Testis (tissue), 3 donors: Measurements from ENCODE around the gene BTF3L4. TPM values are rescaled to one million over a fixed set of nuclear protein-coding genes. Genes with fewer than 3 reads are reported as not detected.

ENCODE experiments used
- DNase-seq: peaks from one replicate; pipeline ENCODE4 v3.0.0-alpha.2; 2019
- H3K27ac ChIP-seq, 2 donors: fragments of 200-600 bp; sonication (generic); one replicate each; pipeline ENCODE4 v1.5.1; 2019
- H3K27me3 ChIP-seq: fragments of 200-600 bp; sonication (generic); one replicate; pipeline ENCODE4 v1.5.1; 2019
- H3K36me3 ChIP-seq: fragments of 200-600 bp; sonication (generic); one replicate; pipeline ENCODE4 v1.5.1; 2017; ENCODE audit warnings: low read depth; ENCODE audit errors: missing control alignments
- H3K4me1 ChIP-seq: fragments of 200-600 bp; sonication (generic); one replicate; pipeline ENCODE4 v1.5.1; 2019
- H3K4me3 ChIP-seq, 2 donors: fragments of 200-600 bp; sonication (generic); one replicate each; pipeline ENCODE4 v1.5.1; 2017 to 2019
- H3K9me3 ChIP-seq: fragments of 200-600 bp; sonication (generic); one replicate; pipeline ENCODE4 v1.5.1; 2017
- CTCF ChIP-seq, 3 experiments: fragments of 450-650 bp in 2 of 3; fragments of 200-600 bp in 1 of 3; sonication (generic) in 1 of 3; IDR thresholded peaks; one replicate each; pipeline ENCODE4 v1.5.1; 2016 to 2019; ENCODE audit warnings: antibody characterized with exemption in 3 of 3, mild to moderate bottlenecking in 2 of 3, moderate library complexity in 1 of 3
- POLR2A ChIP-seq: fragments of 450-650 bp; IDR thresholded peaks from one replicate; pipeline ENCODE4 v1.6.1; 2017; ENCODE audit warnings: antibody characterized with exemption, mild to moderate bottlenecking, moderate library complexity
- WGBS, 2 donors: methylation state at CpG; one replicate each; pipeline ENCODE4 v1.1.5; 2018; 5-methylcytosine and 5-hydroxymethylcytosine counted together
- intact Hi-C: fragments of 100-400 bp; cut with DNase I; formaldehyde crosslinking; loops from one replicate; pipeline ENCODE4 v1.15.1; 2023; ENCODE audit warnings: low total_unique reads
- polyA plus RNA-seq: library from polyadenylated mRNA; stranded (reverse); fragments of 350-450 nt; fragmentation: Illumina TruSeq; extraction: RNeasy Lipid Tissue Mini Kit (QIAGEN cat#74804); gene quantifications from one replicate; pipeline ENCODE4 v1.2.3, GENCODE V29; 2014; ENCODE audit warnings: low read depth, low replicate concordance; ENCODE audit not compliant: insufficient read depth
- total RNA-seq, 2 donors: library from RNA; depleted of rRNA; stranded (reverse); fragments of >200 nt; gene quantifications; one replicate each; pipeline ENCODE4 v1.2.3, GENCODE V29; 2016

The BTF3L4 gene
- total and polyA plus RNA-seq, 3 donors from 2014 or later = 44.5 to 79.7 (median 49.5) TPM

- intact Hi-C loops = no loop called here
- WGBS, 2 donors = 58 to 62% methylated on average over 5 of the region's 5 CpGs
- TF ChIP-seq CTCF (IDR thresholded peaks at IDR 0.05) (peak in 2 of 3 experiments; percentile 31 to 56), POLR2A (no peak)
Measured at GRCh38 chr1:52127181-52128180, 71.4 kb downstream of the BTF3L4 start.

GRCh38 chr1:52139817-52140540 is 83.9 kb downstream of the BTF3L4 start:
- DNase-seq = no peak
- 71 to 80% methylated on average over 5 of the region's 5 CpGs for WGBS, 2 donors
- H3K9me3 ChIP-seq = no peaks in the 10 kb centered on the region
- no peaks in the 10 kb centered on the region for H3K27me3 ChIP-seq
- H3K27ac ChIP-seq = peak overlapping the region in 1 of 2 donors; percentile 3
- H3K4me1 ChIP-seq = peaks cover 6% of the 10 kb centered on the region
- no peak overlapping the region for H3K4me3 ChIP-seq
- intact Hi-C loops = loop anchor here (10.0 kb wide), 1 partner anchor 155 kb away; no protein-coding TSS in a partner anchor
- TF ChIP-seq POLR2A (no peak), CTCF (IDR thresholded peaks at IDR 0.05) (no peak)
- no peaks in the 10 kb centered on the region for H3K36me3 ChIP-seq

More at GRCh38 chr1:52127181-52128180, 71.4 kb downstream of the BTF3L4 start:
- Histone ChIP-seq H3K27me3 (no peaks in the 10 kb centered on the region), H3K36me3 (no peaks in the 10 kb centered on the region), H3K4me1 (no peaks in the 10 kb centered on the region), H3K4me3 (no peak overlapping the region), H3K9me3 (no peaks in the 10 kb centered on the region), H3K27ac (no peak overlapping the region)
- DNase-seq = peak; percentile 49

Other genes with a start within 250 kb of the BTF3L4 start
- gene NRDC, start 177.6 kb upstream of the BTF3L4 start, total RNA-seq = 100 to 1,000 TPM; 108 to 185 TPM
- 264 TPM for gene NRDC, start 177.6 kb upstream of the BTF3L4 start, polyA plus RNA-seq
- gene RAB3B, start 65.6 kb upstream of the BTF3L4 start, total RNA-seq = 1 to 10 TPM; 1.4 TPM
- gene RAB3B, start 65.6 kb upstream of the BTF3L4 start, polyA plus RNA-seq = 0.50 TPM
- 10 to 100 TPM; 15.2 to 15.7 TPM for gene KTI12, start 22.5 kb upstream of the BTF3L4 start, total RNA-seq
- gene KTI12, start 22.5 kb upstream of the BTF3L4 start, polyA plus RNA-seq = 10.6 TPM
- gene TXNDC12, start 1.1 kb upstream of the BTF3L4 start, total RNA-seq = 10 to 100 TPM; 33.3 to 38.4 TPM
- gene TXNDC12, start 1.1 kb upstream of the BTF3L4 start, polyA plus RNA-seq = 39.2 TPM
- 10 to 100 TPM; 32.5 to 51.3 TPM for gene ZFYVE9, start 85.8 kb downstream of the BTF3L4 start, total RNA-seq
- gene ZFYVE9, start 85.8 kb downstream of the BTF3L4 start, polyA plus RNA-seq = 31.5 TPM